ENCODE measurements around the gene POFUT2.

POFUT2 gene

GRCh38 chr21:45289134-45289533, 1.4 kb upstream of the POFUT2 start:
- H3K27me3 ChIP-seq (ENCODE audit: control insufficient read depth, insufficient read depth, low read length, poor library complexity, severe bottlenecking), result no peaks in the 10 kb centered on the region
- 94 to 95% methylated on average over 3 of the region's 3 CpGs for WGBS, 2 experiments
- H3K4me3 ChIP-seq (ENCODE audit: insufficient read depth, low read depth, low read length), result no peak overlapping the region
- no peaks in the 10 kb centered on the region for H3K9me3 ChIP-seq (ENCODE audit: control insufficient read depth, low read length)
- H3K4me1 ChIP-seq (ENCODE audit: control insufficient read depth, insufficient read depth, low read length), result peaks cover 18% of the 10 kb centered on the region
- H3K27ac ChIP-seq (ENCODE audit: insufficient read depth, low read depth, low read length, poor library complexity, severe bottlenecking), result no peak overlapping the region
- peaks cover 14% of the 10 kb centered on the region for H3K36me3 ChIP-seq (ENCODE audit: control insufficient read depth, insufficient read depth, low read length)

- no peaks in the 10 kb centered on the region for H3K27me3 ChIP-seq (ENCODE audit: control insufficient read depth, insufficient read depth, low read length, poor library complexity, severe bottlenecking)
- WGBS, 2 experiments, result 22 to 24% methylated on average over 34 of the region's 34 CpGs
- peaks cover 12% of the 10 kb centered on the region for H3K4me1 ChIP-seq (ENCODE audit: control insufficient read depth, insufficient read depth, low read length)
- peak overlapping the region; percentile 74 for H3K4me3 ChIP-seq (ENCODE audit: insufficient read depth, low read depth, low read length)
- peaks cover 20% of the 10 kb centered on the region for H3K36me3 ChIP-seq (ENCODE audit: control insufficient read depth, insufficient read depth, low read length)
- H3K27ac ChIP-seq (ENCODE audit: insufficient read depth, low read depth, low read length, poor library complexity, severe bottlenecking), result no peak overlapping the region
- no peaks in the 10 kb centered on the region for H3K9me3 ChIP-seq (ENCODE audit: control insufficient read depth, low read length)
Measured at GRCh38 chr21:45288441-45288841, 746 bp upstream of the POFUT2 start.

- no peaks in the 10 kb centered on the region for H3K27me3 ChIP-seq (ENCODE audit: control insufficient read depth, insufficient read depth, low read length, poor library complexity, severe bottlenecking)
- no peaks in the 10 kb centered on the region for H3K9me3 ChIP-seq (ENCODE audit: control insufficient read depth, low read length)
- H3K27ac ChIP-seq (ENCODE audit: insufficient read depth, low read depth, low read length, poor library complexity, severe bottlenecking), result no peak overlapping the region
- 4% methylated on average over 39 to 43 of the region's 54 CpGs for WGBS, 2 experiments
- H3K4me3 ChIP-seq (ENCODE audit: insufficient read depth, low read depth, low read length), result peak overlapping the region; percentile 74
- no peaks in the 10 kb centered on the region for H3K4me1 ChIP-seq (ENCODE audit: control insufficient read depth, insufficient read depth, low read length)
- peaks cover 28% of the 10 kb centered on the region for H3K36me3 ChIP-seq (ENCODE audit: control insufficient read depth, insufficient read depth, low read length)
Measured at GRCh38 chr21:45286671-45287437, 841 bp downstream of the POFUT2 start.

GRCh38 chr21:45285266-45285931, 2.3 kb downstream of the POFUT2 start:
- WGBS, 2 experiments, result 93 to 95% methylated on average over 28 of the region's 28 CpGs

GRCh38 chr21:45284456-45284741, 3.3 kb downstream of the POFUT2 start:
- Histone ChIP-seq H3K9me3 (ENCODE audit: control insufficient read depth, low read length) (no peaks in the 10 kb centered on the region), H3K4me3 (ENCODE audit: insufficient read depth, low read depth, low read length) (no peak overlapping the region), H3K36me3 (ENCODE audit: control insufficient read depth, insufficient read depth, low read length) (peaks cover 47% of the 10 kb centered on the region), H3K4me1 (ENCODE audit: control insufficient read depth, insufficient read depth, low read length) (no peaks in the 10 kb centered on the region), H3K27ac (ENCODE audit: insufficient read depth, low read depth, low read length, poor library complexity, severe bottlenecking) (no peak overlapping the region), H3K27me3 (ENCODE audit: control insufficient read depth, insufficient read depth, low read length, poor library complexity, severe bottlenecking) (no peaks in the 10 kb centered on the region)
- 93 to 98% methylated on average over 4 of the region's 4 CpGs for WGBS, 2 experiments

More at GRCh38 chr21:45285266-45285931, 2.3 kb downstream of the POFUT2 start:
- Histone ChIP-seq H3K36me3 (ENCODE audit: control insufficient read depth, insufficient read depth, low read length) (peaks cover 39% of the 10 kb centered on the region), H3K27ac (ENCODE audit: insufficient read depth, low read depth, low read length, poor library complexity, severe bottlenecking) (no peak overlapping the region), H3K4me1 (ENCODE audit: control insufficient read depth, insufficient read depth, low read length) (no peaks in the 10 kb centered on the region), H3K9me3 (ENCODE audit: control insufficient read depth, low read length) (no peaks in the 10 kb centered on the region), H3K27me3 (ENCODE audit: control insufficient read depth, insufficient read depth, low read length, poor library complexity, severe bottlenecking) (no peaks in the 10 kb centered on the region), H3K4me3 (ENCODE audit: insufficient read depth, low read depth, low read length) (no peak overlapping the region)

- Histone ChIP-seq H3K4me1 (ENCODE audit: control insufficient read depth, insufficient read depth, low read length) (no peaks in the 10 kb centered on the region), H3K36me3 (ENCODE audit: control insufficient read depth, insufficient read depth, low read length) (peaks cover 48% of the 10 kb centered on the region), H3K4me3 (ENCODE audit: insufficient read depth, low read depth, low read length) (no peak overlapping the region), H3K9me3 (ENCODE audit: control insufficient read depth, low read length) (no peaks in the 10 kb centered on the region), H3K27me3 (ENCODE audit: control insufficient read depth, insufficient read depth, low read length, poor library complexity, severe bottlenecking) (no peaks in the 10 kb centered on the region), H3K27ac (ENCODE audit: insufficient read depth, low read depth, low read length, poor library complexity, severe bottlenecking) (no peak overlapping the region)
- 93 to 95% methylated on average over 36 of the region's 36 CpGs for WGBS, 2 experiments
Measured at GRCh38 chr21:45283611-45284455, 3.9 kb downstream of the POFUT2 start.

- H3K36me3 ChIP-seq (ENCODE audit: control insufficient read depth, insufficient read depth, low read length), result peaks cover 53% of the 10 kb centered on the region
Measured at GRCh38 chr21:45283035-45283610, 4.6 kb downstream of the POFUT2 start.

GRCh38 chr21:45282283-45283034, 5.2 kb downstream of the POFUT2 start:
- Histone ChIP-seq H3K9me3 (ENCODE audit: control insufficient read depth, low read length) (no peaks in the 10 kb centered on the region), H3K4me3 (ENCODE audit: insufficient read depth, low read depth, low read length) (no peak overlapping the region), H3K27ac (ENCODE audit: insufficient read depth, low read depth, low read length, poor library complexity, severe bottlenecking) (no peak overlapping the region), H3K36me3 (ENCODE audit: control insufficient read depth, insufficient read depth, low read length) (peaks cover 53% of the 10 kb centered on the region), H3K4me1 (ENCODE audit: control insufficient read depth, insufficient read depth, low read length) (no peaks in the 10 kb centered on the region), H3K27me3 (ENCODE audit: control insufficient read depth, insufficient read depth, low read length, poor library complexity, severe bottlenecking) (no peaks in the 10 kb centered on the region)
- 93% methylated on average over 22 of the region's 22 CpGs for WGBS, 2 experiments

More at GRCh38 chr21:45283035-45283610, 4.6 kb downstream of the POFUT2 start:
- no peak overlapping the region for H3K27ac ChIP-seq (ENCODE audit: insufficient read depth, low read depth, low read length, poor library complexity, severe bottlenecking)
- 94 to 97% methylated on average over 17 to 21 of the region's 31 CpGs for WGBS, 2 experiments
- H3K27me3 ChIP-seq (ENCODE audit: control insufficient read depth, insufficient read depth, low read length, poor library complexity, severe bottlenecking), result no peaks in the 10 kb centered on the region
- no peak overlapping the region for H3K4me3 ChIP-seq (ENCODE audit: insufficient read depth, low read depth, low read length)
- no peaks in the 10 kb centered on the region for H3K9me3 ChIP-seq (ENCODE audit: control insufficient read depth, low read length)
- no peaks in the 10 kb centered on the region for H3K4me1 ChIP-seq (ENCODE audit: control insufficient read depth, insufficient read depth, low read length)

GRCh38 chr21:45281411-45282282, 6.0 kb downstream of the POFUT2 start:
- Histone ChIP-seq H3K9me3 (ENCODE audit: control insufficient read depth, low read length) (no peaks in the 10 kb centered on the region), H3K4me1 (ENCODE audit: control insufficient read depth, insufficient read depth, low read length) (no peaks in the 10 kb centered on the region), H3K27ac (ENCODE audit: insufficient read depth, low read depth, low read length, poor library complexity, severe bottlenecking) (no peak overlapping the region), H3K36me3 (ENCODE audit: control insufficient read depth, insufficient read depth, low read length) (peaks cover 58% of the 10 kb centered on the region), H3K4me3 (ENCODE audit: insufficient read depth, low read depth, low read length) (no peak overlapping the region), H3K27me3 (ENCODE audit: control insufficient read depth, insufficient read depth, low read length, poor library complexity, severe bottlenecking) (no peaks in the 10 kb centered on the region)
- 94 to 95% methylated on average over 31 to 32 of the region's 32 CpGs for WGBS, 2 experiments

All from ectodermal cell (in vitro differentiated cells).